Ovary (tissue), 3 donors: ENCODE measurements around the gene PCGF5.
"Not testable (repeated sequence)": the region's sequence is repeated elsewhere in the genome, so short reads cannot be mapped to it uniquely, and the experiment has no call there.

Experiments used
- CTCF ChIP-seq, 3 donors: fragments of 450-650 bp in 2 of 3; fragments of 200-600 bp in 1 of 3; IDR thresholded peaks; one replicate each; pipeline versions ENCODE4 v1.5.1 to v1.8.0; 2016 to 2022; ENCODE audit warnings: antibody characterized with exemption in 3 of 3, mild to moderate bottlenecking in 1 of 3
- POLR2A ChIP-seq: fragments of 450-650 bp; IDR thresholded peaks from one replicate; pipeline ENCODE4 v1.6.1; 2017; ENCODE audit warnings: antibody characterized with exemption, mild to moderate bottlenecking, moderate library complexity
- donor health status: DM: no; HTN: no; CAD: no.

- TF ChIP-seq CTCF (IDR thresholded peaks at IDR 0.05); POLR2A: not testable (repeated sequence)
Observed at GRCh38 chr10:91260417-91260816, 40.0 kb downstream of the PCGF5 start.
